ENCODE measurements around the gene FAM120AOS.

Gene FAM120AOS

DNA sequence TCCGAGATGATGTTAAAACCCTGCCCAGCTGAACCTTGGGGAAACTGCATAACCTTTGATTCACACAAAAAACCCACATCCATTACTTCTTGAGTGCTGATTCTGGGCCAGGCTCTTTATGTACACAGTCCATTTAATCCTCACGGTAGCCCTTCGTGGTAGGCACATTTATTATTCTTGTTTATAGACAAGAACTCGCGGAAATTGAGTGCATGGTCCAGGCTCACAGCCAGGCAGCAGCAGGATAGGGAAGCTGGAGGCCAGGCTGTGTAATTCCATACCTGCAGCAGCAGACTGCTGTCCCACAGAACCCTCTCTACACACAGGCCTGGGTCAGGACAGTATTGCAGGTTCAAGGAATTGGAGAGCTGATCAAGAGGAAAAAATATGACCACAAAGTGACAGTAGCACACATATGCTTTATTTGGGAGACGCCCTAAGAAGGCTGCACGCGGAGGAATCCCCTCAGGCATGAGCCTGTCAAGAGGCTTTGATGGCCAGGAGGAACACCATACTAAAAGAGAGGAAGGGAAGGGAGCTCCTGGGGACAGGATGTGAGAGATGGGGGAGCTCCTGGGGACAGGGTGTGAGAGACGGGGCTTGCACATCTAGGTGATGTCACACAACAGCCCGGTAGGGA, 30.3 kb downstream of the FAM120AOS start:
- no peak for TF ChIP-seq CTCF (IDR thresholded peaks at IDR 0.05; ENCODE audit: low read depth, low read length, missing control alignments)
- no peaks in the 10 kb centered on the region for H3K27me3 ChIP-seq (replicated peaks)
- in situ Hi-C loops (cut with HindIII; ENCODE audit: low pct_ligation_motif_present, low sequenced_read_pairs), result no loop called here
- no peak overlapping the region for H3K27ac ChIP-seq
- H3K4me3 ChIP-seq (ENCODE audit: low read depth, low read length), result no peak overlapping the region
- DNase-seq, result no peak
- H3K36me3 ChIP-seq (replicated peaks), result no peaks in the 10 kb centered on the region

DNA sequence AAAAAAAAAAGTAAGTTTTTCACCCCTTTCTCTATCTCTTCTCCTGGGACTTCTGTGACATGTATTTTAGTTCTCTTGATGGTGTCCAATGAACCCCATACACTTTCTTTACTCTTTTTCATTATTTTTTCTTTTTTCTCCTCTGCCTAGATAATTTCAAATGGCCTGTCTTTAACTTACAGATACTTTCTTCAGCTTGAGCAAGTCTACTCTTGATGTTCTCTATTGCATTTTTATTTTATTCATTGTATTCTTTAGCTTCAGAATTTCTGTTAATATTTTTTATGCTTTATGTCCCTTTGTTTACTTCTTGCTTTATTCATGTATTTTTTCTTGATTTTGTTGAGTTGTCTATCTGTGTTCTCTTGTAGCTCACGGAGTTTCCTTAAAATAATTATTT, 34.4 kb downstream of the FAM120AOS start:
- TF ChIP-seq CTCF (IDR thresholded peaks at IDR 0.05; ENCODE audit: low read depth, low read length, missing control alignments), result no peak
- in situ Hi-C loops (cut with HindIII; ENCODE audit: low pct_ligation_motif_present, low sequenced_read_pairs), result no loop called here
- Histone ChIP-seq H3K27me3 (replicated peaks) (no peaks in the 10 kb centered on the region), H3K4me3 (ENCODE audit: low read depth, low read length) (no peak overlapping the region), H3K27ac (no peak overlapping the region), H3K36me3 (replicated peaks) (no peaks in the 10 kb centered on the region)
- no peak for DNase-seq

- DNase-seq, result no peak
- no peak for TF ChIP-seq CTCF (IDR thresholded peaks at IDR 0.05; ENCODE audit: low read depth, low read length, missing control alignments)
- no peaks in the 10 kb centered on the region for H3K27me3 ChIP-seq (replicated peaks)
- in situ Hi-C loops (cut with HindIII; ENCODE audit: low pct_ligation_motif_present, low sequenced_read_pairs), result no loop called here
- no peak overlapping the region for H3K4me3 ChIP-seq (ENCODE audit: low read depth, low read length)
- no peak overlapping the region for H3K27ac ChIP-seq
- H3K36me3 ChIP-seq (replicated peaks), result no peaks in the 10 kb centered on the region
These were observed 35.8 kb downstream of the FAM120AOS start for GRCh38 chr9:93417538-93417937.

DNA sequence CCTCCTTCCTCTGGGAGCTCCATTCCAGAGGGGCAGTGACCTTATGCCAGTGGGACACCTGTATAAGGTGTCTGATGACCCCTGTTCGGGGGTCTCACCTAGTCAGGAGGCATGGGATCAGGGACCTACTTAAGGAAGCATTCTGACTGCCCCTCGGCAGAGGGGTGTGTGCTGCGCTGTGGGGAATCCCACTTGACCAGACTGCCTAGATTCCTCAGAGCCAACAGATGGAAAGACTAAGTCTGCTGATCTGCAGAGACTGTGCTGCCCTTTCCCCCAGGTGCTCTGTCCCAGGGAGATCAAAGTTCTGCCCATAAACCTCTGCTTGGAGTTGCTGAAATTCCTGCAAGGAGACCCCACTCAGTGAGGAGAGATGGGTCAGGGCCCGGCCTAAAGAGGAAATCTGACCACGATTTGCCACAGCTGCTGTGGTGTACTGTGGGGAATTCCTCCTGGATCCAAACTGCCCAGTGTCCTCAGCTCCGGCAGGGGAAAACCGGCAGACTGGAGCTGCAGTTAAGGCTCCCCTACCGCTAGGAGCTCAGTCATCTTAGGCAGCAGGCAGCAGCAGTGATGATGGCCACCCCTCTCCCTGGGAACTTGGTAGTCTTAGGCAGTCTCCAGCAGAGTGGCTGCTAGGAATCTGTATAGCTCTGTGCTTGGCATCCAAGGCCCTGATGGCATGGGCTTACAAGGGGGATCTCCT, 36.7 kb downstream of the FAM120AOS start:
- no peak overlapping the region for H3K4me3 ChIP-seq (ENCODE audit: low read depth, low read length)
- no peak for DNase-seq
- no peak for TF ChIP-seq CTCF (IDR thresholded peaks at IDR 0.05; ENCODE audit: low read depth, low read length, missing control alignments)
- H3K27ac ChIP-seq, result no peak overlapping the region
- in situ Hi-C loops (cut with HindIII; ENCODE audit: low pct_ligation_motif_present, low sequenced_read_pairs), result no loop called here
- no peaks in the 10 kb centered on the region for H3K27me3 ChIP-seq (replicated peaks)
- no peaks in the 10 kb centered on the region for H3K36me3 ChIP-seq (replicated peaks)

GRCh38 chr9:93415176-93415690, 38.1 kb downstream of the FAM120AOS start:
- in situ Hi-C loops (cut with HindIII; ENCODE audit: low pct_ligation_motif_present, low sequenced_read_pairs), result no loop called here

More at GRCh38 chr9:93415176-93415690, 38.1 kb downstream of the FAM120AOS start:
- TF ChIP-seq CTCF (IDR thresholded peaks at IDR 0.05; ENCODE audit: low read depth, low read length, missing control alignments), result no peak
- Histone ChIP-seq H3K4me3 (ENCODE audit: low read depth, low read length) (no peak overlapping the region), H3K27ac (no peak overlapping the region), H3K27me3 (replicated peaks) (no peaks in the 10 kb centered on the region), H3K36me3 (replicated peaks) (no peaks in the 10 kb centered on the region)
- no peak for DNase-seq
